Hematopoietic multipotent progenitor cell treated with erythropoietin and hydrocortisone succinate and interleukin-3 and kit ligand, for 15 days (in vitro differentiated cells): ENCODE results near the gene HSF4.
"Not testable (repeated sequence)": the region's sequence is repeated elsewhere in the genome, so short reads cannot be mapped to it uniquely, and the experiment has no call there.

Experiments used
- DNase-seq: peaks from one replicate; pipeline ENCODE4 v3.0.0-alpha.2; 2015; ENCODE audit warnings: low spot score

The HSF4 gene

GRCh38 chr16:67164599-67165061 is at the start of gene HSF4:
Gene HSF4 (plus strand): TSS chr16:67164745. CDS start chr16:67164812, 67 bp downstream.
- DNase-seq = no peak

- DNase-seq = no peak
Measured at GRCh38 chr16:67114793-67115192, 49.8 kb upstream of the HSF4 start.

GRCh38 chr16:67115639-67116038 is 48.9 kb upstream of the HSF4 start:
- DNase-seq = no peak

- no peak for DNase-seq
Measured at GRCh38 chr16:67116388-67117311, 47.9 kb upstream of the HSF4 start.

- DNase-seq = no peak
Measured at GRCh38 chr16:67117716-67118115, 46.8 kb upstream of the HSF4 start.

GRCh38 chr16:67120025-67120424 is 44.5 kb upstream of the HSF4 start:
- DNase-seq = no peak

GRCh38 chr16:67122799-67123198 is 41.7 kb upstream of the HSF4 start:
- DNase-seq = not testable (repeated sequence)

- no peak for DNase-seq
Measured at GRCh38 chr16:67128417-67128816, 36.1 kb upstream of the HSF4 start.

- no peak for DNase-seq
Measured at GRCh38 chr16:67128887-67129286, 35.7 kb upstream of the HSF4 start.

- no peak for DNase-seq
Measured at GRCh38 chr16:67129422-67129821, 35.1 kb upstream of the HSF4 start.

- no peak for DNase-seq
Measured at GRCh38 chr16:67137605-67138004, 26.9 kb upstream of the HSF4 start.

GRCh38 chr16:67141391-67141790 is 23.2 kb upstream of the HSF4 start:
- no peak for DNase-seq

GRCh38 chr16:67142342-67142741 is 22.2 kb upstream of the HSF4 start:
- no peak for DNase-seq

GRCh38 chr16:67144943-67145342 is 19.6 kb upstream of the HSF4 start:
- DNase-seq = no peak

- DNase-seq = no peak
Measured at GRCh38 chr16:67145746-67146145, 18.8 kb upstream of the HSF4 start.

- no peak for DNase-seq
Measured at GRCh38 chr16:67146523-67147357, 17.8 kb upstream of the HSF4 start.

GRCh38 chr16:67147437-67148140 is 17.0 kb upstream of the HSF4 start:
- DNase-seq = no peak

- DNase-seq = no peak
Measured at GRCh38 chr16:67148221-67148620, 16.3 kb upstream of the HSF4 start.

GRCh38 chr16:67148656-67149275 is 15.8 kb upstream of the HSF4 start:
- no peak for DNase-seq

- no peak for DNase-seq
Measured at GRCh38 chr16:67149276-67150046, 15.1 kb upstream of the HSF4 start.
